ENCODE data around the gene STAT2.

DNA sequence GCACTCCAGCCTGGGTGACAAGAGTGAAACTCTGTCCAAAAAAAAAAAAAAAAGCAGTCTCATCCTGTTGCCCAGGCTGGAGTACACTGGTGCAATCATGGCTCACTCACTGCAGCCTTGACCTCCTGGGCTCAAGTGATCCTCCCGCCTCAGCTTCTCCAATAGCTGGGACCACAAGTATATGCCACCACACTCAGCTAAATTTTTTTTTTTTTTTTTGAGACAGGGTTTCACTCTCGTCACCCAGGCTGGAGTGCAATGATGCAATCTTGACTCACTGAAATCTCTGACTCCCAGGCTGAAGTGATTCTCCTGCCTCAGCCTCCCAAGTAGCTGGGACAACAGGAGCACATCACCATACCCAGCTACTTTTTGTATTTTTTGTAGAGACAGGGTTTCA lies 38.9 kb downstream of the STAT2 start:
- TF ChIP-seq, protein P1, sequence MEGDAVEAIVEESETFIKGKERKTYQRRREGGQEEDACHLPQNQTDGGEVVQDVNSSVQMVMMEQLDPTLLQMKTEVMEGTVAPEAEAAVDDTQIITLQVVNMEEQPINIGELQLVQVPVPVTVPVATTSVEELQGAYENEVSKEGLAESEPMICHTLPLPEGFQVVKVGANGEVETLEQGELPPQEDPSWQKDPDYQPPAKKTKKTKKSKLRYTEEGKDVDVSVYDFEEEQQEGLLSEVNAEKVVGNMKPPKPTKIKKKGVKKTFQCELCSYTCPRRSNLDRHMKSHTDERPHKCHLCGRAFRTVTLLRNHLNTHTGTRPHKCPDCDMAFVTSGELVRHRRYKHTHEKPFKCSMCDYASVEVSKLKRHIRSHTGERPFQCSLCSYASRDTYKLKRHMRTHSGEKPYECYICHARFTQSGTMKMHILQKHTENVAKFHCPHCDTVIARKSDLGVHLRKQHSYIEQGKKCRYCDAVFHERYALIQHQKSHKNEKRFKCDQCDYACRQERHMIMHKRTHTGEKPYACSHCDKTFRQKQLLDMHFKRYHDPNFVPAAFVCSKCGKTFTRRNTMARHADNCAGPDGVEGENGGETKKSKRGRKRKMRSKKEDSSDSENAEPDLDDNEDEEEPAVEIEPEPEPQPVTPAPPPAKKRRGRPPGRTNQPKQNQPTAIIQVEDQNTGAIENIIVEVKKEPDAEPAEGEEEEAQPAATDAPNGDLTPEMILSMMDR (IDR thresholded peaks at IDR 0.05; ENCODE audit: borderline replicate concordance, extremely low read depth, low read length, poor library complexity, severe bottlenecking): no peak
- no peak for TF ChIP-seq EZH2 (IDR thresholded peaks at IDR 0.05; ENCODE audit: borderline replicate concordance, low read depth, low read length, severe bottlenecking)

Data from DND-41 (cell line).